ENCODE results near the gene PCDHGA1.
"Not testable (repeated sequence)": the region's sequence is repeated elsewhere in the genome, so short reads cannot be mapped to it uniquely, and the experiment has no call there.

The PCDHGA1 gene

DNA sequence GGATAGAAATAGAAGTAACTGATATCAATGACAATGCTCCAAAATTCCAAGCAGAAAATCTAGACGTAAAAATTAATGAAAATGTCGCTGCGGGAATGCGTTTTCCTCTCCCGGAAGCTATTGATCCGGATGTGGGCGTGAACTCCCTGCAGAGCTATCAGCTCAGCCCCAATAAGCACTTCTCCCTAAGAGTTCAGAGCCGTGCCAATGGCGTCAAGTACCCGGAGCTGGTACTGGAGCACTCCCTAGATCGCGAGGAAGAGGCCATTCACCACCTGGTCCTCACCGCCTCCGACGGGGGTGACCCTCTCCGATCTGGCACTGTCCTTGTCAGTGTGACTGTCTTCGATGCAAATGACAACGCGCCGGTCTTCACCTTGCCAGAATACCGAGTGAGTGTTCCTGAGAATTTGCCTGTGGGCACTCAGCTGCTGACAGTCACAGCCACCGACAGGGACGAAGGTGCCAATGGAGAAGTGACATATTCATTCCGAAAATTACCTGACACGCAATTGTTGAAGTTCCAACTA is 83.3 kb downstream of the PCDHGA1 start:
- DNase-seq, result no peak

GRCh38 chr5:141414548-141415274 is 84.4 kb downstream of the PCDHGA1 start:
- DNase-seq, result not testable (repeated sequence)

GRCh38 chr5:141415275-141415618 is 84.9 kb downstream of the PCDHGA1 start:
- not testable (repeated sequence) for DNase-seq

DNA sequence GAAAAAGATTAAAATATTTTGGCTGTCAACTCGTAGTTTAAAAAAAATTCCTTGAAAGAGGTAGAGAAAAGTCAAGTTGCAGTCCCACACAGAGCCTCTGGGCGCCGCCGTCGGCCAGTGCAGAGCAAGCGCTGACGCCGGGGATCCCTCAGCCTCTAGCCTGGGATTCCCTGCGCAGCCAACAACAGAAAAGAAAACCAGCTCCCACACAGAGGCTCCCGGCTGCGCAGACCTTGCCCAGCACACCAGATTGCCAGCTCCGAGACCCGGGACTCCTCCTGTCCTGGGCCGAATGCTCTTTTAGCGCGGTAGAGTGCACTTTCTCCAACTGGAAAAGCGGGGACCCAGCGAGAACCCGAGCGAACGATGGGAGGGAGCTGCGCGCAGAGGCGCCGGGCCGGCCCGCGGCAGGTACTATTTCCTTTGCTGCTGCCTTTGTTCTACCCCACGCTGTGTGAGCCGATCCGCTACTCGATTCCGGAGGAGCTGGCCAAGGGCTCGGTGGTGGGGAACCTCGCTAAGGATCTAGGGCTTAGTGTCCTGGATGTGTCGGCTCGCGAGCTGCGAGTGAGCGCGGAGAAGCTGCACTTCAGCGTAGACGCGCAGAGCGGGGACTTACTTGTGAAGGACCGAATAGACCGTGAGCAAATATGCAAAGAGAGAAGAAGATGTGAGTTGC is 87.3 kb downstream of the PCDHGA1 start, which contains the start of gene PCDHGB7:
PCDHGB7 (plus strand) TSS at position 184 of the 679 bp plus-strand sequence; CDS start at position 367, 183 bp downstream.
- peak; percentile 81 for DNase-seq

DNA sequence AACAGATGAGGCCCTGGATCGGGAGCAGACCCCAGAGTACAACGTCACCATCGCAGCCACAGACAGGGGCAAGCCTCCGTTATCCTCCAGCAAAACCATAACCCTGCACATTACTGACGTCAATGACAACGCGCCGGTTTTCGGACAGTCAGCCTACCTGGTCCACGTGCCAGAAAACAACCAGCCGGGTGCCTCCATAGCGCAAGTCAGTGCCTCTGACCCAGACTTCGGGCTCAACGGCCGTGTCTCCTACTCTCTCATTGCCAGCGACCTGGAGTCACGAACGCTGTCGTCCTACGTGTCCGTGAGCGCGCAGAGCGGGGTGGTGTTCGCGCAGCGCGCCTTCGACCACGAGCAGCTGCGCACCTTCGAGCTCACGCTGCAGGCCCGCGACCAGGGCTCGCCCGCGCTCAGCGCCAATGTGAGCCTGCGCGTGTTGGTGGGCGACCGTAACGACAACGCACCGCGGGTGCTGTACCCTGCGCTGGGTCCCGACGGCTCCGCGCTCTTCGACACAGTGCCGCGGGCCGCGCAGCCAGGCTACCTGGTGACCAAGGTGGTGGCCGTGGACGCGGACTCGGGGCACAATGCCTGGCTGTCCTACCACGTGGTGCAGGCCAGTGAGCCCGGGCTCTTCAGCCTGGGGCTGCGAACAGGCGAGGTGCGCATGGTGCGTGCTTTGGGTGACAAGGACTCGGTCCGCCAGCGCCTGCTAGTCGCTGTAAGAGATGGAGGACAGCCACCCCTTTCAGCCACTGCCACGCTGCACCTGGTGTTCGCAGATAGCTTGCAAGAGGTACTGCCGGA is 89.0 kb downstream of the PCDHGA1 start:
- no peak for DNase-seq

- peak; percentile 70 for DNase-seq
Measured at GRCh38 chr5:141420855-141421488, 90.7 kb downstream of the PCDHGA1 start, which contains the start of gene PCDHGA11. Gene PCDHGA11 (plus strand): TSS chr5:141421051. CDS start chr5:141421228, 177 bp downstream.

DNA sequence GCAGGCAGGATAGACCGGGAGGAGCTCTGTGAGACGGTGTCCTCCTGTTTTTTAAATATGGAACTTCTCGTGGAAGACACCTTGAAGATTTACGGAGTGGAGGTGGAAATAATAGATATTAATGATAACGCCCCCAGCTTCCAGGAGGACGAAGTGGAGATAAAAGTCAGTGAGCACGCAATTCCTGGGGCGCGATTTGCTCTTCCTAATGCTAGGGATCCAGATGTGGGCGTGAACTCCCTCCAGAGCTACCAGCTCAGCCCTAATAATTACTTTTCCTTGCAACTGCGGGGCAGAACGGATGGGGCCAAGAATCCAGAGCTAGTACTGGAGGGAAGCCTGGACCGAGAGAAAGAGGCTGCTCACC is 91.2 kb downstream of the PCDHGA1 start:
- DNase-seq, result no peak

GRCh38 chr5:141422742-141423291 is 92.5 kb downstream of the PCDHGA1 start:
- no peak for DNase-seq

DNA sequence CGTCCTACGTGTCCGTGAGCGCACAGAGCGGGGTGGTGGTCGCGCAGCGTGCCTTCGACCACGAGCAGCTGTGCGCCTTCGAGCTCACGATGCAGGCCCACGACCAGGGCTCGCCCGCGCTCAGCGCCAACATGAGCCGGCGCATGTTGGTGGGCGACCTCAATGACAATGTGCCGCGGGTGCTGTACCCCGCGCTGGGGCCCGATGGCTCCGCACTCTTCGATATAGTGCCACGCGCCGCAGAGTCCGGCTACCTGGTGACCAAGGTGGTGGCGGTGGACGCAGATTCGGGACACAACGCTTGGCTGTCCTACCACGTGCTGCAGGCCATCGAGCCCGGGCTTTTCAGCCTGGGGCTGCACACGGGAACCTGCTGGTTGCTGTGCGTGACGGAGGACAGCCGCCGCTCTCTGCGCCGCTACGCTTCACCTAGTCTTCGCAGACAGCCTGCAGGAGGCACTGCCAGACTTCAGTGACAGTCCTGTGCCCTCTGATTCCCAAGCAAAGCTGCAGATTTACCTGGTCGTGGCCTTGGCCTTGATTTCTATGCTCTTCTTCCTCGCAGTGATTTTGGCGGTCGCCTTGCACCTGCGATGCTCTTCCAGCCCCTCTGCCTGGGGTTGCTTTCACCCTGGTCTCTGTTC is 97.6 kb downstream of the PCDHGA1 start:
- DNase-seq, result no peak

GRCh38 chr5:141430332-141431113 is 100.2 kb downstream of the PCDHGA1 start, which contains the start of gene PCDHGA12:
Gene PCDHGA12 (plus strand): TSS chr5:141430507. CDS start chr5:141430760, 253 bp downstream.
- DNase-seq, result peak; percentile 72

DNA sequence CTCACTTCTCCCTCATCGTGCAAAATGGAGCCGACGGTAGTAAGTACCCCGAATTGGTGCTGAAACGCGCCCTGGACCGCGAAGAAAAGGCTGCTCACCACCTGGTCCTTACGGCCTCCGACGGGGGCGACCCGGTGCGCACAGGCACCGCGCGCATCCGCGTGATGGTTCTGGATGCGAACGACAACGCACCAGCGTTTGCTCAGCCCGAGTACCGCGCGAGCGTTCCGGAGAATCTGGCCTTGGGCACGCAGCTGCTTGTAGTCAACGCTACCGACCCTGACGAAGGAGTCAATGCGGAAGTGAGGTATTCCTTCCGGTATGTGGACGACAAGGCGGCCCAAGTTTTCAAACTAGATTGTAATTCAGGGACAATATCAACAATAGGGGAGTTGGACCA is 101.0 kb downstream of the PCDHGA1 start:
- no peak for DNase-seq

- DNase-seq, result not testable (repeated sequence)
Measured at GRCh38 chr5:141432308-141432707, 102.0 kb downstream of the PCDHGA1 start.

- DNase-seq, result not testable (repeated sequence)
Measured at GRCh38 chr5:141432726-141433125, 102.4 kb downstream of the PCDHGA1 start.

- no peak for DNase-seq
Measured at GRCh38 chr5:141434006-141434405, 103.7 kb downstream of the PCDHGA1 start.

DNA sequence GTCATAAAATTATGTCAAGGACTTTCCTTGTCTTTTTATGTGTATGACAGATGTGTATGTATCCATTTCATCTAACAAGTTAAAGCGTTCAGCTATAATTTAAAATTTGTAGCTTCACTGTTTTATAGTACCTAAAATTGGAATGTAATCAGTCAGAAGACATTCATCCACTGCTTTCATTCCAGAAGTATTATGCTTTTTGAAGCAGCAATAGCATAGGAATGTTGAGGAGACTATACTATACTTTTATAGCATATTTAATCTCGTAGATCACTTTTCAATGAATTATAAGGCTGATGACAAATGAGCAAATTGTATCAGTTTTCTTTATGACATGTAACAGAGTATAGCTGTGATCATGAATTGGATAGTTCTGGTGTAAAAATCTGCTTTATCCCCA is 106.9 kb downstream of the PCDHGA1 start:
- DNase-seq, result no peak

DNA sequence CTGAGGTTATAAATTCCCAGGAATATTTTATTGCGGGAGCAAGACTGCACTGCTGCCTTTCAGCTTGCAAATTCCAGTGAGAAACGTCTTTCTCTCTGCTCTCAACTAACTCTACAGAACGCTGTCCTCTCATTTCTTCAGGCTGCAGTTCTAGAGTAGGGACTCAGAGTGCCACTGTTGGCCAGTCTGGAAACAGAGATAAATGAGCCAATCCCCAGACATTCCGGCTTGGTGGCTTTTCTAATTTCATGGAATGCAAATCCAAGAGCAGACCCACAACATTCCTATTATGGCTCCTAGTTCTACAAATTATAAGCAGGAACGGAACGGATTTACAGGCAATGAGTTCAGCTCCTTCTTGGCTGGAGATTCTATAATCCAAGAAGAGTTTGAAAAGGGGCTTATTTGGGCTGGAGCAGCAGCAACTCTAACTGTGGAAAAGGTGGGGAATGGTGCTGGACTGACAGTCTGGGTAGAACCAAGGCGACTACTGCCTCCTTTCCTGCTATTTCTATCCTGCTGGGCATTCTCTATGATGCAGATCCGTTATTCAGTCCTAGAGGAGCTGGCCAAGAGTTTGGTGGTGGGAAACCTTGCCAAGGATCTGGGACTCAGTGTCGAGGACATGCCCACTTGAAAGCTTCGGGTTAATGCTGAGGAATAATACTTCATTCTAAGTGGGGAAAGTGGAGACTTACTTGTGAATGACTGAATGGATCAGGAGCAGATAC is 109.3 kb downstream of the PCDHGA1 start:
- no peak for DNase-seq

GRCh38 chr5:141440341-141440740 is 110.0 kb downstream of the PCDHGA1 start:
- DNase-seq, result no peak

- no peak for DNase-seq
Measured at GRCh38 chr5:141441571-141442170, 111.4 kb downstream of the PCDHGA1 start.

DNA sequence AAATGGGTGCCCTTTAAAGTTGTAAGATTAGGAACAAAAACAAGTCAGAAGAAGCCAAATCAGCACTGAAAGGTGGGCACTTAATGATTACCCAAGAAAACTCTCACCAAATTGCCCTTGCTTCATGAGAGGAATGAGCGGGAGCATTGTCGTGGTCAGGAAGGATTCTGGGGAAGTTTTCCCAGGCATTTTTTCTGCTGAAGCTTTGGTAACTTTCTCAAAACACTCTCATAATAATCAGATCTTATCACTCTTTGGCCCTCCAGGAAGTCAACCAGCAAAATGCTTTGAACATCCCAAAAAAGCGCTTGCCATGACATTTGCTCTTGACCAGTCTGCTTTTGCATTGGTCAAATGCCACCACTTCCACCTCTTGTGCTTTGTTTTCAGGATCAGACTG is 135.0 kb downstream of the PCDHGA1 start:
- DNase-seq, result no peak
